RWPE1 (cell line): ENCODE measurements around the gene NABP2.
"Not testable (repeated sequence)": the region's sequence is repeated elsewhere in the genome, so short reads cannot be mapped to it uniquely, and the experiment has no call there.

Experiments used
- CTCF ChIA-PET: fragments of 350-600 bp; sonication (Branson Sonifier 250); formaldehyde crosslinking; extraction: SDS; loops from one replicate; lab custom pipeline; 2021; lab: Yijun Ruan, JAX
- POLR2A ChIA-PET: fragments of 400-600 bp; formaldehyde crosslinking; extraction: SDS; loops from one replicate; lab custom pipeline; 2020; ENCODE audit warnings: antibody characterized with exemption; ENCODE audit not compliant: low non-redundant PET; lab: Yijun Ruan, JAX
- DNase-seq: peaks from one replicate; pipeline ENCODE4 v3.0.0; 2012; ENCODE audit warnings: low spot score
- H3K27ac ChIP-seq: fragments of 450-650 bp; 2 replicates; pipeline ENCODE4 v1.5.1; 2017
- CTCF ChIP-seq: fragments of 450-650 bp; conservative IDR thresholded peaks from 2 replicates; pipeline ENCODE4 v1.5.1; 2017; ENCODE audit warnings: low read depth, mild to moderate bottlenecking

Gene NABP2

GRCh38 chr12:56261503-56262232 is 37.5 kb downstream of the NABP2 start:
- peak overlapping the region; percentile 76 for H3K27ac ChIP-seq
- no peak for TF ChIP-seq CTCF
- peak; percentile 87 for DNase-seq
- ChIA-PET CTCF (interaction anchor here (0.6 to 1.0 kb wide), 3 partner anchors 72 to 202 kb away, joined by 3 to 5 read pairs (median 4); partner anchors contain the start of genes SMARCC2 and ZC3H10), POLR2A (no interaction called here)

- CTCF ChIA-PET, result not testable (repeated sequence)
These were observed 38.8 kb downstream of the NABP2 start for GRCh38 chr12:56262955-56263354.

GRCh38 chr12:56266068-56266692 is 42.0 kb downstream of the NABP2 start:
- peak overlapping the region; percentile 87 for H3K27ac ChIP-seq
- not testable (repeated sequence) for DNase-seq
- ChIA-PET POLR2A (interaction anchor here (0.7 kb wide), 1 partner anchor 25 kb away, joined by 3 read pairs; no protein-coding TSS in a partner anchor), CTCF (interaction anchor here (0.6 to 1.1 kb wide), 6 partner anchors 8 to 342 kb away, joined by 3 to 5 read pairs (median 4); partner anchors contain the start of gene ANKRD52)

More at GRCh38 chr12:56262955-56263354, 38.8 kb downstream of the NABP2 start:
- peak overlapping the region; percentile 76 for H3K27ac ChIP-seq
- DNase-seq, POLR2A ChIA-PET: not testable (repeated sequence)

- DNase-seq, result peak; percentile 86
- ChIA-PET POLR2A (interaction anchor here (0.7 kb wide), 1 partner anchor 25 kb away, joined by 3 read pairs; no protein-coding TSS in a partner anchor), CTCF (interaction anchor here (0.6 to 1.1 kb wide), 9 partner anchors 9 to 341 kb away, joined by 3 to 7 read pairs (median 4); partner anchors contain the start of gene ANKRD52)
- TF ChIP-seq CTCF, result peak; percentile 53
- H3K27ac ChIP-seq, result peak within 1 kb of the TSS; percentile 87
These were observed 42.7 kb downstream of the NABP2 start, which contains the start of gene COQ10A for GRCh38 chr12:56266693-56267442. Gene COQ10A, plus strand, starts transcription at chr12:56266942. Its CDS starts 177 bp downstream, at chr12:56267119.

- no peak for TF ChIP-seq CTCF
- CTCF ChIA-PET, result interaction anchor here (0.6 kb wide), 3 partner anchors 30 to 212 kb away, joined by 3 to 7 read pairs (median 3); no protein-coding TSS in a partner anchor
- no peak for DNase-seq
- peak overlapping the region; percentile 87 for H3K27ac ChIP-seq
- POLR2A ChIA-PET, result interaction anchor here (0.6 kb wide), 2 partner anchors 11 to 32 kb away, joined by 3 to 8 read pairs; no protein-coding TSS in a partner anchor
These were observed 43.4 kb downstream of the NABP2 start for GRCh38 chr12:56267443-56268071.

GRCh38 chr12:56271031-56271430 is 46.9 kb downstream of the NABP2 start:
- ChIA-PET POLR2A (no interaction called here), CTCF (interaction anchor here (0.6 to 1.2 kb wide), 6 partner anchors 9 to 87 kb away, joined by 3 to 5 read pairs (median 4); partner anchors contain the start of gene ANKRD52)
- no peak overlapping the region for H3K27ac ChIP-seq
- no peak for DNase-seq
- no peak; the same call in 1 of the 2 replicates for TF ChIP-seq CTCF

GRCh38 chr12:56272468-56272867 is 48.3 kb downstream of the NABP2 start:
- CTCF ChIA-PET, result interaction anchor here (1.1 kb wide), 1 partner anchor 8 kb away, joined by 4 read pairs; no protein-coding TSS in a partner anchor
- POLR2A ChIA-PET, H3K27ac ChIP-seq, DNase-seq: not testable (repeated sequence)
